GM19035 (cell line): ENCODE measurements around the gene FAM163A.
"Not testable (repeated sequence)": the region's sequence is repeated elsewhere in the genome, so short reads cannot be mapped to it uniquely, and the experiment has no call there.

ENCODE experiments used
- ATAC-seq: cut with Tn5 transposase; IDR thresholded peaks from one replicate; pipeline ENCODE4 v1.9.1; 2021; ENCODE audit not compliant: unreplicated experiment

The FAM163A gene

GRCh38 chr1:179836686-179837445 lies 93.8 kb downstream of the FAM163A start:
- ATAC-seq = not testable (repeated sequence)

- ATAC-seq = no peak
Observed at GRCh38 chr1:179840107-179840506, 97.0 kb downstream of the FAM163A start.

GRCh38 chr1:179848233-179848632 lies 105.1 kb downstream of the FAM163A start:
- no peak for ATAC-seq

- no peak for ATAC-seq
Observed at GRCh38 chr1:179853102-179853501, 110.0 kb downstream of the FAM163A start.

GRCh38 chr1:179855831-179856230 lies 112.7 kb downstream of the FAM163A start:
- ATAC-seq = not testable (repeated sequence)

- no peak for ATAC-seq
Observed at GRCh38 chr1:179856296-179856695, 113.2 kb downstream of the FAM163A start.

GRCh38 chr1:179857009-179857408 lies 113.9 kb downstream of the FAM163A start:
- ATAC-seq = no peak

- no peak for ATAC-seq
Observed at GRCh38 chr1:179860652-179861051, 117.6 kb downstream of the FAM163A start.

- ATAC-seq = no peak
Observed at GRCh38 chr1:179865377-179865776, 122.3 kb downstream of the FAM163A start.
